ENCODE data around the gene MINK1.

MINK1 gene

DNA sequence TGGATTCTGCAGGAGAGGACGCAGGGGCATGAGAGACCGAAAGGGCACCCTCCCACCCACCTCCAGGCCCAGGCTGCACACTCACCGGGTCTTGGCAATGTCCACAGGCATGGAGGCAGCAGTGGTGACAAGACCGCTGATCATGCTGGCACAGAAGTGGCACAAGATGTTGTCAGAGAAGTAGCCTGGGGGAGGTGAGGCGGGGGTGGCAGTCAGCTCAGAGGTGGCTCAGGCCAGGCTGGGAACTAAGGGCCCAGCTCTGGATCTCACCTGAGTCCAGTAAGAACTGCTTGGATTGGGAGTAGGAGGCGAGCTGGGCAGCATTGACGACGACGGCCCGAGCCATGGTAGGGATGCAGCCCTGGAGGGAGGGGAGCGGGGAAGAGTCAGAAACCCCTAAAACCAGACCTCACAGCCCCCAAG is 104.9 kb downstream of the MINK1 start:
- no peak overlapping the region for H3K4me3 ChIP-seq (ENCODE audit: low read depth, low read length)
- no peak for DNase-seq (ENCODE audit: low read depth)
- TF ChIP-seq, protein P1, sequence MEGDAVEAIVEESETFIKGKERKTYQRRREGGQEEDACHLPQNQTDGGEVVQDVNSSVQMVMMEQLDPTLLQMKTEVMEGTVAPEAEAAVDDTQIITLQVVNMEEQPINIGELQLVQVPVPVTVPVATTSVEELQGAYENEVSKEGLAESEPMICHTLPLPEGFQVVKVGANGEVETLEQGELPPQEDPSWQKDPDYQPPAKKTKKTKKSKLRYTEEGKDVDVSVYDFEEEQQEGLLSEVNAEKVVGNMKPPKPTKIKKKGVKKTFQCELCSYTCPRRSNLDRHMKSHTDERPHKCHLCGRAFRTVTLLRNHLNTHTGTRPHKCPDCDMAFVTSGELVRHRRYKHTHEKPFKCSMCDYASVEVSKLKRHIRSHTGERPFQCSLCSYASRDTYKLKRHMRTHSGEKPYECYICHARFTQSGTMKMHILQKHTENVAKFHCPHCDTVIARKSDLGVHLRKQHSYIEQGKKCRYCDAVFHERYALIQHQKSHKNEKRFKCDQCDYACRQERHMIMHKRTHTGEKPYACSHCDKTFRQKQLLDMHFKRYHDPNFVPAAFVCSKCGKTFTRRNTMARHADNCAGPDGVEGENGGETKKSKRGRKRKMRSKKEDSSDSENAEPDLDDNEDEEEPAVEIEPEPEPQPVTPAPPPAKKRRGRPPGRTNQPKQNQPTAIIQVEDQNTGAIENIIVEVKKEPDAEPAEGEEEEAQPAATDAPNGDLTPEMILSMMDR (IDR thresholded peaks at IDR 0.05; ENCODE audit: low read depth, low read length): no peak
- TF ChIP-seq, protein P2, sequence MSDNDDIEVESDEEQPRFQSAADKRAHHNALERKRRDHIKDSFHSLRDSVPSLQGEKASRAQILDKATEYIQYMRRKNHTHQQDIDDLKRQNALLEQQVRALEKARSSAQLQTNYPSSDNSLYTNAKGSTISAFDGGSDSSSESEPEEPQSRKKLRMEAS (IDR thresholded peaks at IDR 0.05; ENCODE audit: low read depth, low read length): no peak
- no peak for TF ChIP-seq MYC (IDR thresholded peaks at IDR 0.05; ENCODE audit: low read depth, low read length)

DNA sequence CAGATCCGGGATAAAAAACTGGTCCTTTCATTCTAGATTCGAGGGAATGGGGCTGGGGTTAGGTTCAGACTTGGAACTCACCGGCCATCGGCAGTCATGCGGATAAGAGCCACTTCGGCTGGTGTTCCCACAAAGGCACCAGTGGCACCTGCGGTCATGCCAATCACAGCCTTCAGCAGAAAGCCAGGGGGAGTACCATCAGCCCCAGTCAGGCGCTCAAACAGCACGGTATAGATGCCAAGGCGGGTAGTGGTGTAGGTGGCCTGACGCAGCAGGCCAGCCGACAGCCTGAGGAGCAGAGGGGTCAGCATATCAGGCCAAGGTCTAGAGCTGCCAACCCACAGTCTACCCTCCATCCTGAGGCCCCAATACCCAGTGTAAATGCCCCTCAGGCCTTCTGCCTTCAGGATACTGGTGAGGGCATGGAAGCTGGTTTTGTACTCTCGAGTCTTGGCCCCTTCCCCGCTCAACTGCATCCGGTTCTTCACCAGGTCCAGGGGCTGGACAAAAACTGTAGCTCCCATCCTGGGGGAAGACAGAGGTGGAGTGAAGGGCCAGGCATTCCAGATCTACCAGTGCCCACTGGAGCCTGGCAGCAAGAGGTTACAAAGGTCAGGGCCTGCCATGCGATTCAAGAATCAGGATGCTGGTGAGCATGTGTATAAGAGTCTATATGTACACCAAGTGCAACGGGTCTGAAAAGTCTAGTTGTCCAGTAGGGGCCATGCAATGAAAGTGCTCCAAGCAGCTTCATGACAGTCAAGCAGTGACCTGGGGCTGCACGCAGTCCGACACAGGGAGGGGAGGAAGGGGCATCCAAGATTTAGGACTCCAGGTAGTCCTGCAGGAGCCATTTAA is 105.8 kb downstream of the MINK1 start:
- TF ChIP-seq POLR2A (IDR thresholded peaks at IDR 0.05; ENCODE audit: extremely low read depth, insufficient read length) (no peak), MYC (IDR thresholded peaks at IDR 0.05; ENCODE audit: low read depth, low read length) (no peak)
- TF ChIP-seq, protein P2 (IDR thresholded peaks at IDR 0.05; ENCODE audit: low read depth, low read length): no peak
- TF ChIP-seq, protein P1 (IDR thresholded peaks at IDR 0.05; ENCODE audit: low read depth, low read length): no peak
- peak overlapping the region; percentile 88 for H3K4me3 ChIP-seq (ENCODE audit: low read depth, low read length)
- no peak for DNase-seq (ENCODE audit: low read depth)

DNA sequence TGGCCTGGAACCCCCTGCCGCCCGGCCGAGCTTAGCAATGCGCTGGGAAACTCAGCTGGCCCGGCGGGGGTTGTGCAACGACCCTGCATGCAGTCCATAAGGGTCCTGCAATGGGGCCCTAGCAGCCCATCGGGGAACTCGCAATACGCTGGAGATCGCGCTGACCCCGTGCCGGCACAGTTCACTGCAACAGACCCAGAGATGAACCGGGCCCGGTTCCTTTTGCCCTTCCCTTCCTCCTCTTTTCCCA is 106.3 kb downstream of the MINK1 start:
- TF ChIP-seq, protein P2 (IDR thresholded peaks at IDR 0.05; ENCODE audit: low read depth, low read length): no peak
- TF ChIP-seq, protein P1 (IDR thresholded peaks at IDR 0.05; ENCODE audit: low read depth, low read length): no peak
- TF ChIP-seq POLR2A (IDR thresholded peaks at IDR 0.05; ENCODE audit: extremely low read depth, insufficient read length) (no peak), MYC (IDR thresholded peaks at IDR 0.05; ENCODE audit: low read depth, low read length) (no peak)
- no peak for DNase-seq (ENCODE audit: low read depth)

DNA sequence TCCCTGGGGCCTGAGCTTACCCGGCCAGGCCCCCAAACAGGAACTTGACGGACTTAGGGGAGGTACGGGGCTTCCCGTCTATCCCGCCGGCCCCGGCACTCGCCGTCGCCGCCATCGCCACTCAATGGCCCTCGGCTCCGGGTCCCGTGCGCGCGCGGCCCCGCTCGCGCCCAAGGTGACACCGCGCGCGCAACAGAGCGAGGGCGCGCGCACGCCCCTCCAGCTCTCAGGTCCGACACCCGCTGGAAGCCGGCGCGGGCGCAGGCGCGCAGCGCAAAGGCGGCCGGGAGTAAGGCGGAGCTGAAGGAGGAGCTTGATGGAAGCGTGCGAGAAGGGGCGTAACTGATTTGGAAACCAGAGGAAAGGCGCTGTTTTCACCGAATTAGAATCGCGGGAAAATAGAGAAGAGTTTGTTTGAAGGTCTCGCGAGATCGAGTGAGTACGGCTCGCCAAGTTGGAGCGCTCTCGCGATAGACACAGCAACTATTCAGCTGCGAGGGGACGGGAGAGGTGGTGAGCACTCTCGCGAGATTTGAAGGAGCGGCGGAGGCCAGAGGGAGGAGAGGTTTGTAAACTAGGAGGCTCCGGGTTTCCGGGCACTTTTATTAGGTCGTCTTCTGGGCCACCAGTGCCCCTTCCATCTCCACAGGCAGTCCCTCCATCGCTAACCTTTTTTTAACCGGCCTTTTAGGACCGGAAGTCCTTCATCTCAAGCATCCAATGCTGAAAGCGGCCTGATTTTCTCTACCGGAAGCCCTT is 106.8 kb downstream of the MINK1 start, which contains the start of the genes RNF167 and SLC25A11:
RNF167 (plus strand) TSS at position 473 of the 759 bp plus-strand sequence. CDS start 642 bp downstream, outside the sequence.
SLC25A11 (minus strand) TSS at position 251 of the 759 bp plus-strand sequence; CDS start at position 115, 136 bp downstream.
- peak; percentile 98 for DNase-seq (ENCODE audit: low read depth)
- TF ChIP-seq, protein P1 (IDR thresholded peaks at IDR 0.05; ENCODE audit: low read depth, low read length): no peak
- TF ChIP-seq, protein P2 (IDR thresholded peaks at IDR 0.05; ENCODE audit: low read depth, low read length): peak; percentile 4; the same call in 1 of the 2 replicates
- TF ChIP-seq MYC (IDR thresholded peaks at IDR 0.05; ENCODE audit: low read depth, low read length): no peak; the same call in 1 of the 2 replicates
- TF ChIP-seq POLR2A (IDR thresholded peaks at IDR 0.05; ENCODE audit: extremely low read depth, insufficient read length): peak; percentile 76
- H3K4me3 ChIP-seq (ENCODE audit: low read depth, low read length): peak within 1 kb of the TSS; percentile 88

More for the DNA sequence above, 106.3 kb downstream of the MINK1 start:
- H3K4me3 ChIP-seq (ENCODE audit: low read depth, low read length): peak overlapping the region; percentile 88

DNA sequence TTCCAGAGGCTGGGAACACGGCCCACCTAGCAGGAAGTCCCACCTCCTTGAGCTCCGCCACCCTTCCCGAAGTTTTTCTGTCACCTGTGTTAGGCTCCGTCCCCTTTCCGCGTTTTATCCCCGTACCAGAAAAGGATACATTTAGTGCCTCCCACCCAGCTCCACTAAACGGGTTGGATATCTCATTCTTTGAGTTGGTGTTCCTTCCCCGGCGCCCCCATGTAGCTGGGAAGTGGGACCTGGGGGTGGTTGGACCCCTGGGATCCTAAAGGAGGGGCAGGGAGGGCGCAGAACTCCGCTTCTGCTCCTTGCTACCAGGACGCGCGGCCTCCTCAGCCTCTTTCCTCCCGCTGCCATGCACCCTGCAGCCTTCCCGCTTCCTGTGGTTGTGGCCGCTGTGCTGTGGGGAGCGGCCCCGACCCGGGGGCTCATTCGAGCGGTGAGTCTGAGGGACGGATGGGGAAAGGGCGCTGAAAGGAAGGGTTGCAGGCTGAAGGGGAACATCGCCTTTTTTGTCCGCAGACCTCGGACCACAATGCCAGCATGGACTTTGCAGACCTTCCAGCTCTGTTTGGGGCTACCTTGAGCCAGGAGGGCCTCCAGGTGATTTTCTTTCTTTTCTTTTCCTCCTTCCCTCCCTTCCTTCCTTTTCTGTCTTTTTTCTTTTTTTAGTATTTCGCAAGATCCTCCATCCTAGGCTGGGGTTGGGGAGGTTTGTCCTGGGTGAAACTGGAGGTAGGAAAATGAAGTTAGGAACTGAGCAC is 107.6 kb downstream of the MINK1 start:
- no peak for TF ChIP-seq MYC (IDR thresholded peaks at IDR 0.05; ENCODE audit: low read depth, low read length)
- no peak for TF ChIP-seq POLR2A (IDR thresholded peaks at IDR 0.05; ENCODE audit: extremely low read depth, insufficient read length)
- TF ChIP-seq, protein P1 (IDR thresholded peaks at IDR 0.05; ENCODE audit: low read depth, low read length): no peak
- TF ChIP-seq, protein P2 (IDR thresholded peaks at IDR 0.05; ENCODE audit: low read depth, low read length): no peak
- H3K4me3 ChIP-seq (ENCODE audit: low read depth, low read length): peak overlapping the region; percentile 84
- DNase-seq (ENCODE audit: low read depth): peak; percentile 59

All from NB4 (cell line).